Pancreas (tissue), 10 donors: ENCODE results near the gene FAM228B. TPM values are rescaled to one million over a fixed set of nuclear protein-coding genes. Genes with fewer than 3 reads are reported as not detected.
A peak's percentile ranks its signal among the peaks of the same experiment; 100 is the strongest.

Source experiments
- ATAC-seq, 4 donors: fragments of 200-7000 bp; cut with Tn5 transposase; one replicate each; pipeline versions ENCODE4 v1.8.0 to v1.9.1; 2020; ENCODE audit warnings: mild to moderate bottlenecking in 4 of 4, moderate library complexity in 4 of 4
- DNase-seq, 6 donors: peaks; one replicate each; pipeline ENCODE4 v3.0.0-alpha.2; 2020
- FAIRE-seq: peaks from 2 replicates; lab custom pipeline; 2012; peaks lifted over from hg19 to GRCh38; lab: Jason Lieb, UNC
- H3K27ac ChIP-seq, 4 donors: fragments of 200-600 bp; sonication (generic); 1 replicate in 3 of 4; 2 replicates in 1 of 4; pipeline versions ENCODE4 v1.5.0 to v1.8.0; 2020
- H3K27me3 ChIP-seq, 4 donors: fragments of 200-600 bp; one replicate each; pipeline ENCODE4 v1.8.0; 2021
- H3K36me3 ChIP-seq, 3 donors: fragments of 200-600 bp; sonication (generic) in 1 of 3; one replicate each; pipeline versions ENCODE4 v1.5.0 to v1.8.0; 2020 to 2021
- H3K4me1 ChIP-seq, 3 donors: fragments of 200-600 bp; one replicate each; pipeline ENCODE4 v1.8.0; 2021
- H3K4me3 ChIP-seq, 4 donors: fragments of 200-600 bp; sonication (generic) in 2 of 4; one replicate each; pipeline versions ENCODE4 v1.5.0 to v1.8.0; 2020 to 2021
- H3K9me3 ChIP-seq, 4 donors: fragments of 200-600 bp; one replicate each; pipeline ENCODE4 v1.8.0; 2021
- CTCF ChIP-seq, 4 donors: fragments of 200-600 bp; sonication (generic) in 3 of 4; IDR thresholded peaks; one replicate each; pipeline versions ENCODE4 v1.5.0 to v1.8.0; 2021; ENCODE audit warnings: antibody characterized with exemption in 4 of 4
- WGBS, 2 donors: extraction: QIAGEN DNeasy Blood & Tissue Kit; methylation state at CpG; one replicate each; pipeline ENCODE4 v1.1.7; 2013; 5-methylcytosine and 5-hydroxymethylcytosine counted together
- intact Hi-C, 3 donors: fragments of 100-400 bp; cut with DNase I; formaldehyde crosslinking; loops; one replicate each; pipeline versions ENCODE4 v1.11.1 to v1.14.2; 2022
- polyA plus RNA-seq, 2 donors: library from polyadenylated mRNA; stranded (reverse); fragments of 200-250 nt; gene quantifications; one replicate each; pipeline ENCODE4 v1.2.3, GENCODE V29; 2013
- total RNA-seq, 6 donors: library from RNA; stranded (reverse); fragmentation: NEBNext Ultra II Directional in 4 of 6; extraction: Animal tissue kit (Norgen Biotek cat#: 25700) in 4 of 6; gene quantifications; one replicate each; pipeline versions ENCODE4 v1.2.1 to v1.2.4, GENCODE V29; 2021 to 2023
- donor health status: healthy with polysubstance abuse.
- donor health status: DM: no; HTN: no; CAD: no; lungs with moderate emphysema.
- donor health status: DM: no; HTN: no; CAD: no.
- donor health status: control.
- donor health status: control.
- donor health status: Bipolar disorder and iron deficiency.
- donor health status: DM: yes; HTN: yes; CAD: no.
- donor health status: DM: no; HTN: no; CAD: no.
- donor health status: DM: no; HTN: no; CAD: no.
- donor health status: DM: yes; HTN: yes; CAD: no.

FAM228B gene
- total and polyA plus RNA-seq, 8 donors: 5.8 to 31.4 (median 9.0) TPM

GRCh38 chr2:24101992-24102391, 21.3 kb upstream of the FAM228B start:
- intact Hi-C loops: no loop called here
- Histone ChIP-seq H3K4me1 (no peaks in the 10 kb centered on the region), H3K4me3 (no peak overlapping the region), H3K36me3 (no peaks in the 10 kb centered on the region), H3K27ac (no peak overlapping the region), H3K27me3 (no peaks in the 10 kb centered on the region), H3K9me3 (no peaks in the 10 kb centered on the region)
- TF ChIP-seq CTCF (IDR thresholded peaks at IDR 0.05): no peak
- FAIRE-seq: no peak
- no peak for ATAC-seq
- WGBS, 2 donors: 61 to 85% methylated on average over 2 of the region's 2 CpGs
- no peak for DNase-seq

DNA sequence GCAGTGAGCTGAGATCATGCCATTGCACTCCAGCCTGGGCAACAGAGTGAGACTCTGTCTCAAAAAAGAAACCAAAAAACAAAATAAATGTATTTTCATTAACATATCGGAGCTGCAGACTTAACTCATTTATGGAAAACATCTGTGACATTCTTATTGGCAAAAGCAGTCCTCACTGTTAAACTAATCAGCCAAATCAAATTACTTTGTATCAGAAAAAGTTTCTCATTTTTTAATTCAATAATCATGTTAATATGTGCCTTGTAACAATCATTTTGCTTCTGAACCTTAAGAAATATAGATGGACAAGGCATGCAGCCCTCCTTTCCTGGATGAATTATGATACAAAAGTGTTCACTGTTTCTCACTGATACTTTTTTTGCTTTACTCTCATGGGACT, 20.6 kb upstream of the FAM228B start:
- Histone ChIP-seq H3K9me3 (no peaks in the 10 kb centered on the region), H3K36me3 (no peaks in the 10 kb centered on the region), H3K27ac (no peak overlapping the region), H3K27me3 (no peaks in the 10 kb centered on the region), H3K4me3 (no peak overlapping the region), H3K4me1 (no peaks in the 10 kb centered on the region)
- DNase-seq: no peak
- intact Hi-C loops: no loop called here
- no peak for FAIRE-seq
- 94 to 98% methylated on average over 1 of the region's 1 CpG for WGBS, 2 donors
- no peak for ATAC-seq
- no peak for TF ChIP-seq CTCF (IDR thresholded peaks at IDR 0.05)

GRCh38 chr2:24104110-24104650, 19.1 kb upstream of the FAM228B start:
- Histone ChIP-seq H3K27ac (no peak overlapping the region), H3K27me3 (no peaks in the 10 kb centered on the region), H3K4me1 (no peaks in the 10 kb centered on the region), H3K36me3 (no peaks in the 10 kb centered on the region), H3K4me3 (no peak overlapping the region), H3K9me3 (no peaks in the 10 kb centered on the region)
- 93 to 94% methylated on average over 8 of the region's 8 CpGs for WGBS, 2 donors
- no peak for FAIRE-seq
- no peak for ATAC-seq
- intact Hi-C loops: no loop called here
- TF ChIP-seq CTCF (IDR thresholded peaks at IDR 0.05): no peak
- peak in 1 of 6 donors; percentile 51 for DNase-seq

DNA sequence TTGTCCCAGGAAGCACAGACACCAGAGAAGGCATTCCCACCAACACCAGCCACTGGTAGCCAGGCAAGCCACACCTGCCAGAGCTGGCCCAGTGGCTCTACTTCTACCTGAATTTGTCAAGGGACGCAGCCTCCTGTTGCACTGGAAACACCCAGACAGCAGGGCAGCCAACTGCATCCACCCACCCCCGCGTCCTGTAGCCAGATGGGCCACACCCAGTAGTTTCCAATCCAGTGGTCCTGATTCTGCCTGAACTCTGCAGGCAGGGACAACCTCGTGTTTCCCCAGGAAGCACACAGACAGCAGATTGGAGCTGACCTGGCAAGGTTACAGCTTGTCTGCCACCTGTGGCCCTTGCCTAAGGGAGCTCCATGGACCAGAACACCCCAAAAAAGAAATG, 18.4 kb upstream of the FAM228B start:
- Histone ChIP-seq H3K9me3 (no peaks in the 10 kb centered on the region), H3K27ac (no peak overlapping the region), H3K4me3 (no peak overlapping the region), H3K36me3 (no peaks in the 10 kb centered on the region), H3K27me3 (no peaks in the 10 kb centered on the region), H3K4me1 (no peaks in the 10 kb centered on the region)
- ATAC-seq (no peak), FAIRE-seq (no peak), DNase-seq (no peak)
- 73 to 86% methylated on average over 4 of the region's 4 CpGs for WGBS, 2 donors
- intact Hi-C loops: no loop called here
- TF ChIP-seq CTCF (IDR thresholded peaks at IDR 0.05): no peak

DNA sequence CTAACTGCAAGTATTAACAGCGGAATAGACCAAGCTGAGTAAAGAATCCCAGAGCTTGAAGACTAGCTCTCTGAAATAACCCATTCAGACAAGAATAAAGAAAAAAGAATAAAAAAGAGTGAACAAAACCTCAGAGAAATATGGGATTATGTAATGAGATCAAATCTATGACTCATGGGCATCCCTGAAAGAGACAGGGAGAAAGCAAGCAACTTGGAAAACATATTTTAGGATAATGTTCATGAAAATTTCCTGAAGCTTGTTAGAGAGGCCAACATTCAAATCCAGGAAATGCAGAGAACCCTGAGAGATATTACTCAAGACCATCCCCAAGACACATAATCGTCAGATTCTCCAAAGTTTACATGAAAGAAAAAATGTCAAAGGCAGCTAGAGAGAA, 17.5 kb upstream of the FAM228B start:
- H3K27ac ChIP-seq: no peak overlapping the region
- DNase-seq (no peak), ATAC-seq (no peak), FAIRE-seq (no peak)
- intact Hi-C loops: no loop called here
- H3K36me3 ChIP-seq: no peaks in the 10 kb centered on the region
- WGBS, 2 donors: 28 to 50% methylated on average over 2 of the region's 2 CpGs
- H3K27me3 ChIP-seq: no peaks in the 10 kb centered on the region
- H3K4me3 ChIP-seq: no peak overlapping the region
- no peaks in the 10 kb centered on the region for H3K4me1 ChIP-seq
- no peak for TF ChIP-seq CTCF (IDR thresholded peaks at IDR 0.05)
- H3K9me3 ChIP-seq: no peaks in the 10 kb centered on the region
